ENCODE data around the gene EXOC4. TPM values are rescaled to one million over a fixed set of nuclear protein-coding genes. Genes with fewer than 3 reads are reported as not detected.

Gene EXOC4
- total and polyA plus RNA-seq, 2 of the 8 experiments (the other 6 are each of a cell fraction or from before 2014, with no cell fraction given): 27.0 to 67.3 TPM

DNA sequence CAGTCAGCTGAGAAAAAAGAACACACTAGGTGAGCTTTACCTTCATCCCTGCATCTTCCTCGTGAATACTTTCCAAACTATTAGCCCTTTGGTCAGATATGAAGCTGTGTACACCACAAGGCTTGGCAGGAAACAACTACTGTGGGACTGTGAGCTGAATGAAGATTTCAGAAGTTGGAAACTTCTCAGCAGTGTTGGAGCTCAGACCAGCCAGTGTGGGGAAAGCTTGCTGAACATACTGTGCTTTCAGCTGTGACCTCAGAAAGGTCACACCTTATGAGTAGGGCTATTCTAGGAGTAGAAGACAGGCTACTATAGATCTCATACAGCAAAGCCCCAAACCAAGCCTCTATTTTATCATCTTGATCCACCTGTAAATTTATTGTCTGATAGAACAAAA, 123.6 kb downstream of the EXOC4 start:
- no peaks in the 10 kb centered on the region for H3K9me3 ChIP-seq (ENCODE audit: insufficient read depth in 2 of 2, low read depth in 1 of 2, low read length in 1 of 2)
- ChIA-PET POLR2A (ENCODE audit: partially characterized antibody) (interaction anchor here (0.8 kb wide), 1 partner anchor 10 kb away, joined by 3 read pairs; no protein-coding TSS in a partner anchor), CTCF (ENCODE audit: partially characterized antibody) (interaction anchor here (1.2 kb wide), 1 partner anchor 57 kb away, joined by 3 read pairs; no protein-coding TSS in a partner anchor)
- no peaks in the 10 kb centered on the region for H3K27me3 ChIP-seq (replicated peaks in 1 of 4; ENCODE audit: control insufficient read depth in 3 of 4, extremely low read depth in 1 of 4, insufficient read depth in 3 of 4, low read length in 3 of 4)
- H3K23me2 ChIP-seq (ENCODE audit: low read depth, low read length): no peaks in the 10 kb centered on the region
- H2BK20ac ChIP-seq (ENCODE audit: low read length): no peak overlapping the region
- no peak overlapping the region for H3K23ac ChIP-seq (ENCODE audit: insufficient read length)
- H3K36me3 ChIP-seq (ENCODE audit: control insufficient read depth in 2 of 4, insufficient read depth in 4 of 4, low read length in 3 of 4): peaks cover 0 to 4% (median 0%) of the 10 kb centered on the region in 4 experiments; a peak in 1 of 8 replicates
- no peak overlapping the region for H2BK15ac ChIP-seq (ENCODE audit: low read length)
- H4K8ac ChIP-seq (ENCODE audit: extremely low read depth, insufficient read depth, low read length): no peak overlapping the region
- H3K27ac ChIP-seq (ENCODE audit: low read depth, low read length): no peak overlapping the region
- no peak overlapping the region for H3K4me2 ChIP-seq (ENCODE audit: insufficient read depth in 1 of 2, low read depth in 2 of 2, low read length in 2 of 2)
- H3K14ac ChIP-seq (ENCODE audit: insufficient read length): no peak overlapping the region
- WGBS, 2 experiments (ENCODE audit: extremely low coverage in 1 of 2, insufficient coverage in 1 of 2, insufficient read length in 1 of 2, insufficient replicate concordance in 2 of 2, low coverage in 1 of 2, low lambda C conversion rate in 2 of 2, missing lambda C conversion rate in 1 of 2): 90% methylated on average over 1 of the region's 1 CpG; no CpG with 5 or more reads in 1 of the 2 experiments
- H4K20me1 ChIP-seq (replicated peaks in 1 of 2; ENCODE audit: control insufficient read depth in 1 of 2, insufficient read depth in 2 of 2, low read length in 2 of 2): no peaks in the 10 kb centered on the region
- no peaks in the 10 kb centered on the region; a peak in 1 of 4 replicates for H3K79me2 ChIP-seq (ENCODE audit: control insufficient read depth in 1 of 2, insufficient read depth in 2 of 2, low read length in 2 of 2)
- DNase-seq (ENCODE audit: low read depth in 1 of 2, low spot score in 2 of 2) (no peak), FAIRE-seq (no peak)
- H4K5ac ChIP-seq (ENCODE audit: insufficient read length, low read depth, low read length): no peak overlapping the region
- no peak overlapping the region for H2AK5ac ChIP-seq (ENCODE audit: low read depth, low read length)
- no peak overlapping the region for H2BK12ac ChIP-seq (ENCODE audit: low read depth, low read length)
- no peak overlapping the region for H2BK120ac ChIP-seq (replicated peaks; ENCODE audit: low read depth, low read length)
- H3K56ac ChIP-seq (replicated peaks; ENCODE audit: insufficient read length, low read depth, low read length): no peak overlapping the region
- H3K79me1 ChIP-seq (ENCODE audit: low read depth, low read length): no peaks in the 10 kb centered on the region
- H4K91ac ChIP-seq (replicated peaks; ENCODE audit: insufficient read length, low read length): no peak overlapping the region
- no peak overlapping the region for H3K4me3 ChIP-seq (ENCODE audit: extremely low read depth in 1 of 4, insufficient read depth in 2 of 4, low read depth in 3 of 4, low read length in 4 of 4)
- no peak overlapping the region for H2BK5ac ChIP-seq (ENCODE audit: low read depth, low read length)
- no peak overlapping the region for H2AFZ ChIP-seq (ENCODE audit: low read length)
- H3K18ac ChIP-seq (ENCODE audit: extremely low read depth, low read length): no peak overlapping the region
- no peak overlapping the region for H3K9ac ChIP-seq (replicated peaks in 1 of 4; ENCODE audit: extremely low read depth in 1 of 4, low read depth in 3 of 4, low read length in 3 of 4)
- peaks cover 0 to 3% (median 0%) of the 10 kb centered on the region in 4 experiments; a peak in 2 of 7 replicates for H3K4me1 ChIP-seq (replicated peaks in 1 of 4; ENCODE audit: control insufficient read depth in 3 of 4, insufficient read depth in 4 of 4, low read length in 3 of 4)
- no peak overlapping the region for H3K4ac ChIP-seq (replicated peaks; ENCODE audit: insufficient read length, low read depth, low read length)
- TF ChIP-seq SAP30 (IDR thresholded peaks at IDR 0.05; ENCODE audit: insufficient read depth, insufficient replicate concordance, low read length) (no peak), POLR2AphosphoS5 (IDR thresholded peaks at IDR 0.05; ENCODE audit: low read depth, low read length) (no peak), TCF12 (IDR thresholded peaks at IDR 0.05; ENCODE audit: low read depth, low read length) (no peak), TBP (IDR thresholded peaks at IDR 0.05; ENCODE audit: low read depth, low read length) (no peak), YY1 (IDR thresholded peaks at IDR 0.05; ENCODE audit: low read depth, low read length) (no peak), CEBPB (IDR thresholded peaks at IDR 0.05; ENCODE audit: low read depth, low read length) (no peak), NRF1 (IDR thresholded peaks at IDR 0.05; ENCODE audit: low read depth, low read length) (no peak), JUND (IDR thresholded peaks at IDR 0.05; ENCODE audit: low read length) (no peak), SRF (IDR thresholded peaks at IDR 0.05; ENCODE audit: low read depth, low read length) (no peak), CTCF (IDR thresholded peaks at IDR 0.05; ENCODE audit: control extremely low read depth in 1 of 3, insufficient read depth in 1 of 3, low read depth in 1 of 3, low read length in 3 of 3) (no peak), CHD2 (IDR thresholded peaks at IDR 0.05; ENCODE audit: low read length) (no peak), RBBP5 (IDR thresholded peaks at IDR 0.05; ENCODE audit: borderline replicate concordance, low read depth, low read length) (no peak)
